Activated CD8-positive, alpha-beta T cell treated with anti-CD3 and anti-CD28 coated beads, Interleukin-2, amount 10 ng/mL, durations not matched to agents 7 days and 5 days (primary cell): Measurements from ENCODE around the gene CAPN11. TPM values are rescaled to one million over a fixed set of nuclear protein-coding genes. Genes with fewer than 3 reads are reported as not detected.

Experiments
- ATAC-seq: fragments of 150-1000 bp; cut with Tn5 transposase; one replicate; pipeline ENCODE4 v1.10.0; 2021; ENCODE audit warnings: moderate library complexity
- CTCF ChIA-PET: fragments of 350-600 bp; sonication (Branson Sonifier 250); formaldehyde crosslinking; loops from one replicate; lab custom pipeline; 2021; ENCODE audit warnings: antibody characterized with exemption; lab: Charles Lee
- POLR2A ChIA-PET: fragments of 350-600 bp; sonication (Branson Sonifier 250); formaldehyde crosslinking; loops from one replicate; lab custom pipeline; 2021; ENCODE audit warnings: antibody characterized with exemption; lab: Charles Lee
- DNase-seq: peaks from one replicate; pipeline ENCODE4 v3.0.0-alpha.2; 2020
- H3K27ac Mint-ChIP-seq: one replicate; pipeline ENCODE4 v1.8.0; 2021; ENCODE audit warnings: mild to moderate bottlenecking, mixed read lengths
- H3K27me3 Mint-ChIP-seq: one replicate; pipeline ENCODE4 v1.8.0; 2021; ENCODE audit warnings: low read depth, mixed read lengths
- H3K36me3 Mint-ChIP-seq: one replicate; pipeline ENCODE4 v1.8.0; 2021; ENCODE audit warnings: low read depth, mixed read lengths
- H3K4me1 Mint-ChIP-seq: one replicate; pipeline ENCODE4 v1.8.0; 2021; ENCODE audit warnings: low read depth, mixed read lengths
- H3K4me3 Mint-ChIP-seq: one replicate; pipeline ENCODE4 v1.8.0; 2021; ENCODE audit warnings: mild to moderate bottlenecking, mixed read lengths
- H3K9me3 Mint-ChIP-seq: one replicate; pipeline ENCODE4 v1.8.0; 2022; ENCODE audit warnings: mixed read lengths; ENCODE audit not compliant: insufficient read depth
- total RNA-seq, 2 experiments: library from RNA; stranded (reverse); gene quantifications; one replicate each; pipeline ENCODE4 v1.2.3, GENCODE V29; 2021

The CAPN11 gene
- total RNA-seq, 2 experiments from 2014 or later = 0.58 to 0.70 TPM

- Mint-ChIP-seq H3K27ac (no peak overlapping the region), H3K4me1 (no peaks in the 10 kb centered on the region), H3K36me3 (no peaks in the 10 kb centered on the region), H3K9me3 (no peaks in the 10 kb centered on the region), H3K4me3 (no peak overlapping the region), H3K27me3 (peaks cover 3% of the 10 kb centered on the region)
- ChIA-PET POLR2A (interaction anchor here (1.1 kb wide), 1 partner anchor 48 kb away, joined by 3 read pairs; no protein-coding TSS in a partner anchor), CTCF (no interaction called here)
- ATAC-seq = no peak
- no peak for DNase-seq
Measured at GRCh38 chr6:44199883-44200282, 41.3 kb downstream of the CAPN11 start.

- DNase-seq (no peak), ATAC-seq (no peak)
- Mint-ChIP-seq H3K4me3 (no peak overlapping the region), H3K36me3 (no peaks in the 10 kb centered on the region), H3K4me1 (no peaks in the 10 kb centered on the region), H3K27me3 (peaks cover 3% of the 10 kb centered on the region), H3K27ac (no peak overlapping the region), H3K9me3 (no peaks in the 10 kb centered on the region)
- ChIA-PET POLR2A (no interaction called here), CTCF (no interaction called here)
Measured at GRCh38 chr6:44201200-44201599, 42.6 kb downstream of the CAPN11 start.

- no peak for DNase-seq
- no peaks in the 10 kb centered on the region for H3K36me3 Mint-ChIP-seq
- H3K27me3 Mint-ChIP-seq = peaks cover 3% of the 10 kb centered on the region
- no peaks in the 10 kb centered on the region for H3K4me1 Mint-ChIP-seq
- CTCF ChIA-PET = no interaction called here
- POLR2A ChIA-PET = no interaction called here
- H3K9me3 Mint-ChIP-seq = no peaks in the 10 kb centered on the region
- H3K4me3 Mint-ChIP-seq = no peak overlapping the region
- H3K27ac Mint-ChIP-seq = no peak overlapping the region
- no peak for ATAC-seq
Measured at GRCh38 chr6:44201638-44202303, 43.2 kb downstream of the CAPN11 start.

GRCh38 chr6:44202332-44202971 is 43.8 kb downstream of the CAPN11 start:
- H3K27me3 Mint-ChIP-seq = peaks cover 3% of the 10 kb centered on the region

GRCh38 chr6:44202972-44203750 is 44.5 kb downstream of the CAPN11 start:
- no peaks in the 10 kb centered on the region for H3K4me1 Mint-ChIP-seq
- CTCF ChIA-PET = interaction anchor here (1.7 kb wide), 1 partner anchor 19 kb away, joined by 5 read pairs; no protein-coding TSS in a partner anchor
- no peak for DNase-seq
- H3K27me3 Mint-ChIP-seq = peaks cover 3% of the 10 kb centered on the region
- POLR2A ChIA-PET = no interaction called here
- no peaks in the 10 kb centered on the region for H3K36me3 Mint-ChIP-seq
- no peaks in the 10 kb centered on the region for H3K9me3 Mint-ChIP-seq
- H3K27ac Mint-ChIP-seq = no peak overlapping the region
- ATAC-seq = no peak
- no peak overlapping the region for H3K4me3 Mint-ChIP-seq

More at GRCh38 chr6:44202332-44202971, 43.8 kb downstream of the CAPN11 start:
- H3K4me3 Mint-ChIP-seq = no peak overlapping the region
- no peaks in the 10 kb centered on the region for H3K4me1 Mint-ChIP-seq
- ATAC-seq (no peak), DNase-seq (no peak)
- no peak overlapping the region for H3K27ac Mint-ChIP-seq
- H3K9me3 Mint-ChIP-seq = no peaks in the 10 kb centered on the region
- CTCF ChIA-PET = interaction anchor here (1.7 kb wide), 1 partner anchor 19 kb away, joined by 5 read pairs; no protein-coding TSS in a partner anchor
- no peaks in the 10 kb centered on the region for H3K36me3 Mint-ChIP-seq
- POLR2A ChIA-PET = no interaction called here

- Mint-ChIP-seq H3K4me3 (no peak overlapping the region), H3K27me3 (peaks cover 5% of the 10 kb centered on the region), H3K36me3 (no peaks in the 10 kb centered on the region), H3K27ac (no peak overlapping the region), H3K9me3 (no peaks in the 10 kb centered on the region), H3K4me1 (no peaks in the 10 kb centered on the region)
- DNase-seq = no peak
- ChIA-PET CTCF (interaction anchor here (1.7 kb wide), 1 partner anchor 18 kb away, joined by 5 read pairs; no protein-coding TSS in a partner anchor), POLR2A (no interaction called here)
- ATAC-seq = no peak
Measured at GRCh38 chr6:44203955-44204354, 45.3 kb downstream of the CAPN11 start.

GRCh38 chr6:44207966-44208365 is 49.3 kb downstream of the CAPN11 start:
- Mint-ChIP-seq H3K27me3 (peaks cover 10% of the 10 kb centered on the region), H3K4me3 (no peak overlapping the region), H3K27ac (no peak overlapping the region), H3K4me1 (no peaks in the 10 kb centered on the region), H3K9me3 (no peaks in the 10 kb centered on the region), H3K36me3 (no peaks in the 10 kb centered on the region)
- ATAC-seq (no peak), DNase-seq (no peak)
- ChIA-PET POLR2A (no interaction called here), CTCF (interaction anchor here (1.1 kb wide), 1 partner anchor 35 kb away, joined by 4 read pairs; no protein-coding TSS in a partner anchor)

- Mint-ChIP-seq H3K4me1 (no peaks in the 10 kb centered on the region), H3K36me3 (no peaks in the 10 kb centered on the region), H3K4me3 (no peak overlapping the region), H3K27me3 (peaks cover 13% of the 10 kb centered on the region), H3K9me3 (no peaks in the 10 kb centered on the region), H3K27ac (no peak overlapping the region)
- no peak for ATAC-seq
- no peak for DNase-seq
- POLR2A ChIA-PET = no interaction called here
- CTCF ChIA-PET = interaction anchor here (1.4 to 1.5 kb wide), 2 partner anchors 10 to 26 kb away, joined by 3 to 5 read pairs; no protein-coding TSS in a partner anchor
Measured at GRCh38 chr6:44211284-44211683, 52.7 kb downstream of the CAPN11 start.

GRCh38 chr6:44214307-44214706 is 55.7 kb downstream of the CAPN11 start:
- Mint-ChIP-seq H3K27me3 (peaks cover 19% of the 10 kb centered on the region), H3K36me3 (no peaks in the 10 kb centered on the region), H3K27ac (no peak overlapping the region), H3K9me3 (no peaks in the 10 kb centered on the region), H3K4me3 (no peak overlapping the region), H3K4me1 (peaks cover 10% of the 10 kb centered on the region)
- DNase-seq = no peak
- ChIA-PET POLR2A (no interaction called here), CTCF (interaction anchor here (1.0 to 1.2 kb wide), 2 partner anchors 20 kb away, joined by 3 read pairs; no protein-coding TSS in a partner anchor)
- ATAC-seq = no peak

- Mint-ChIP-seq H3K27ac (no peak within 1 kb of the TSS), H3K4me3 (no peak within 1 kb of the TSS), H3K9me3 (no peaks in the 10 kb centered on the region), H3K27me3 (peaks cover 16% of the 10 kb centered on the region), H3K36me3 (no peaks in the 10 kb centered on the region), H3K4me1 (peaks cover 22% of the 10 kb centered on the region)
- DNase-seq = no peak
- ChIA-PET CTCF (interaction anchor here (0.9 to 1.3 kb wide), 2 partner anchors 21 to 44 kb away, joined by 3 to 4 read pairs; no protein-coding TSS in a partner anchor), POLR2A (interaction anchor here (0.8 kb wide), 1 partner anchor 30 kb away, joined by 3 read pairs; the partner anchor contains the start of gene HSP90AB1)
- ATAC-seq = no peak
Measured at GRCh38 chr6:44216677-44217331, 58.2 kb downstream of the CAPN11 start, which contains the start of gene MYMX. TSS of gene MYMX (plus strand) at chr6:44216926. CDS start at chr6:44217472, 546 bp downstream.
